Stomach (tissue), 9 donors: ENCODE data around the gene DZANK1. TPM values are rescaled to one million over a fixed set of nuclear protein-coding genes. Genes with fewer than 3 reads are reported as not detected.

ENCODE experiments used
- DNase-seq, 2 donors: peaks; one replicate each; pipeline versions ENCODE4 v3.0.0 to v3.0.0-alpha.2; 2013 to 2019
- H3K27ac ChIP-seq, 5 donors: fragments of 200-600 bp in 4 of 5; sonication (generic) in 4 of 5; one replicate each; pipeline ENCODE4 v1.5.1; 2013 to 2019; ENCODE audit warnings: mild to moderate bottlenecking in 1 of 5, moderate library complexity in 1 of 5
- H3K27me3 ChIP-seq, 3 donors: fragments of 200-600 bp; sonication (generic); one replicate each; pipeline ENCODE4 v1.5.1; 2017 to 2019; ENCODE audit warnings: mixed run types in 1 of 3
- H3K36me3 ChIP-seq, 4 donors: fragments of 200-600 bp; sonication (generic); 1 replicate in 3 of 4; 2 replicates in 1 of 4; pipeline ENCODE4 v1.5.1; 2016 to 2019
- H3K4me1 ChIP-seq, 4 donors: fragments of 200-600 bp; sonication (generic); one replicate each; pipeline ENCODE4 v1.5.1; 2016 to 2019
- H3K4me3 ChIP-seq, 4 donors: fragments of 200-600 bp; sonication (generic) in 3 of 4; one replicate each; pipeline ENCODE4 v1.5.1; 2016 to 2019; ENCODE audit warnings: mild to moderate bottlenecking in 1 of 4
- H3K9me3 ChIP-seq, 4 donors: fragments of 200-600 bp; sonication (generic); one replicate each; pipeline ENCODE4 v1.5.1; 2016 to 2019
- EP300 ChIP-seq: sonication (generic); formaldehyde crosslinking; IDR thresholded peaks from one replicate; pipeline ENCODE4 v1.6.1; 2017; ENCODE audit warnings: antibody characterized with exemption
- POLR2A ChIP-seq, 4 donors: fragments of 450-650 bp; IDR thresholded peaks; one replicate each; pipeline ENCODE4 v1.6.1; 2016; ENCODE audit warnings: antibody characterized with exemption in 4 of 4, control low read depth in 2 of 4, mild to moderate bottlenecking in 1 of 4, moderate library complexity in 1 of 4
- POLR2AphosphoS5 ChIP-seq, 3 donors: sonication (generic); formaldehyde crosslinking; IDR thresholded peaks; one replicate each; pipeline ENCODE4 v1.6.1; 2016; ENCODE audit warnings: antibody characterized with exemption in 3 of 3
- WGBS, 5 donors: extraction: QIAGEN DNeasy Blood & Tissue Kit in 3 of 5; methylation state at CpG; one replicate each; pipeline versions ENCODE4 v1.1.5 to v1.1.7; 2013 to 2018; 5-methylcytosine and 5-hydroxymethylcytosine counted together
- intact Hi-C: fragments of 100-400 bp; cut with DNase I; formaldehyde crosslinking; loops from one replicate; pipeline ENCODE4 v1.15.1; 2023; ENCODE audit warnings: low total_unique reads
- polyA plus RNA-seq, 3 donors: library from polyadenylated mRNA; stranded (reverse); fragments of 200-250 nt; gene quantifications; one replicate each; pipeline ENCODE4 v1.2.3, GENCODE V29; 2013
- total RNA-seq, 5 donors: library from RNA; depleted of rRNA; stranded (reverse); fragments of >200 nt; gene quantifications; one replicate each; pipeline versions ENCODE4 v1.1.0 to v1.2.3, GENCODE V29; 2014 to 2016
- TF ChIP-seq, protein P1 (sequence below), 7 experiments: fragments of 450-650 bp in 4 of 7; fragments of 200-600 bp in 3 of 7; sonication (generic) in 3 of 7; IDR thresholded peaks; one replicate each; pipeline ENCODE4 v1.5.1; 2016 to 2019; ENCODE audit warnings: antibody characterized with exemption in 7 of 7, control low read depth in 2 of 7, mild to moderate bottlenecking in 1 of 7
- donor health status: healthy with polysubstance abuse.
- donor health status: Bipolar disorder and iron deficiency.
- donor health status: healthy.

The DZANK1 gene
- total and polyA plus RNA-seq, 8 donors: 0.61 to 24.6 (median 2.2) TPM; not detected in 1

DNA sequence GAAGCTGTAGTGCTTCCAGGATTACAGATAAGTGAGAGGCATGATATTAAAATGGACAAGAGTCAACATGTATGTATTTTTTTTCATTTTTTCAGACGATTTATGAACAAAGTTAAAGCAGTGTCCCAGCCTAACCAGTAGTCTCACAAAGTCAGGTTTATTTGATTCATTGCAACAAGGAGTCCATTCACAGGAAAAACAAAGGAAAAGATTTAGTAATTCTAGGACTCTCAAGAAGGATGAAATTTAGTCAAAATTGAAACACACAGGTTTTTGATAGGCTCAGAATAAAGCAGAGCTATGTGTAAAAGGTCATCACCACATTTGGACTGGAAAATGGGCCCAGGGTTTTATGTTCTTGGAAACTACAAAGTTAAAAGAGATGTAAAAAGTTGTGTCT, 94.5 kb downstream of the DZANK1 start:
- no peak for TF ChIP-seq EP300
- no peak for TF ChIP-seq POLR2AphosphoS5 (IDR thresholded peaks at IDR 0.05)
- TF ChIP-seq, protein P1, sequence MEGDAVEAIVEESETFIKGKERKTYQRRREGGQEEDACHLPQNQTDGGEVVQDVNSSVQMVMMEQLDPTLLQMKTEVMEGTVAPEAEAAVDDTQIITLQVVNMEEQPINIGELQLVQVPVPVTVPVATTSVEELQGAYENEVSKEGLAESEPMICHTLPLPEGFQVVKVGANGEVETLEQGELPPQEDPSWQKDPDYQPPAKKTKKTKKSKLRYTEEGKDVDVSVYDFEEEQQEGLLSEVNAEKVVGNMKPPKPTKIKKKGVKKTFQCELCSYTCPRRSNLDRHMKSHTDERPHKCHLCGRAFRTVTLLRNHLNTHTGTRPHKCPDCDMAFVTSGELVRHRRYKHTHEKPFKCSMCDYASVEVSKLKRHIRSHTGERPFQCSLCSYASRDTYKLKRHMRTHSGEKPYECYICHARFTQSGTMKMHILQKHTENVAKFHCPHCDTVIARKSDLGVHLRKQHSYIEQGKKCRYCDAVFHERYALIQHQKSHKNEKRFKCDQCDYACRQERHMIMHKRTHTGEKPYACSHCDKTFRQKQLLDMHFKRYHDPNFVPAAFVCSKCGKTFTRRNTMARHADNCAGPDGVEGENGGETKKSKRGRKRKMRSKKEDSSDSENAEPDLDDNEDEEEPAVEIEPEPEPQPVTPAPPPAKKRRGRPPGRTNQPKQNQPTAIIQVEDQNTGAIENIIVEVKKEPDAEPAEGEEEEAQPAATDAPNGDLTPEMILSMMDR (IDR thresholded peaks at IDR 0.05): no peak
- no peak for TF ChIP-seq POLR2A (IDR thresholded peaks at IDR 0.05)
- Histone ChIP-seq H3K36me3 (no peaks in the 10 kb centered on the region), H3K27ac (no peak overlapping the region), H3K4me3 (no peak overlapping the region), H3K4me1 (no peaks in the 10 kb centered on the region), H3K27me3 (no peaks in the 10 kb centered on the region), H3K9me3 (peaks cover 0 to 3% (median 0%) of the 10 kb centered on the region in 4 donors)
- intact Hi-C loops: no loop called here
- DNase-seq: no peak
- 54 to 68% (median 56%) methylated on average over 1 of the region's 1 CpG for WGBS, 5 donors

DNA sequence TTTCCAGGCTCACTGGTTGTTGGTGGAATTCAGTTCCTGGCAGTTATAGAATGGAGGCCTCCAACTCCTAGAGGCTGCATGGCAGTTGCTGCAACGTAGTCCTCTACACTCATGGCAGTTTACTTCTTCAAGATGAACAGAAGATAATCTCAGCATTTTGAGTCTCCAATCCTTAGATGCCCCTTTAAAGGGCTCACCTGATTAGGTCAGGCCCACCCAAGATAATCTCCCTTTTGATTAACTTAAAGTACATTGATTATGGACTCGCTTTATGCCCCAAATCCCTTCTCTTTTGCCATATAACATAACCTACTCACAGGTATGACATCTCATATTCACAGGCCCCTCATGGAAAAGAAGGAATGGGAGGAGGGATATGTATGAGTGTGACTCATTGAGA, 102.1 kb downstream of the DZANK1 start:
- TF ChIP-seq POLR2AphosphoS5 (IDR thresholded peaks at IDR 0.05): no peak
- no peak for TF ChIP-seq POLR2A (IDR thresholded peaks at IDR 0.05)
- TF ChIP-seq, protein P1 (IDR thresholded peaks at IDR 0.05): no peak
- TF ChIP-seq EP300: no peak
- no peak overlapping the region for H3K4me3 ChIP-seq
- no peaks in the 10 kb centered on the region for H3K9me3 ChIP-seq
- intact Hi-C loops: no loop called here
- 69 to 86% (median 74%) methylated on average over 2 of the region's 2 CpGs for WGBS, 5 donors
- H3K36me3 ChIP-seq: no peaks in the 10 kb centered on the region
- no peak overlapping the region for H3K27ac ChIP-seq
- DNase-seq: no peak
- H3K4me1 ChIP-seq: no peaks in the 10 kb centered on the region
- no peaks in the 10 kb centered on the region for H3K27me3 ChIP-seq

DNA sequence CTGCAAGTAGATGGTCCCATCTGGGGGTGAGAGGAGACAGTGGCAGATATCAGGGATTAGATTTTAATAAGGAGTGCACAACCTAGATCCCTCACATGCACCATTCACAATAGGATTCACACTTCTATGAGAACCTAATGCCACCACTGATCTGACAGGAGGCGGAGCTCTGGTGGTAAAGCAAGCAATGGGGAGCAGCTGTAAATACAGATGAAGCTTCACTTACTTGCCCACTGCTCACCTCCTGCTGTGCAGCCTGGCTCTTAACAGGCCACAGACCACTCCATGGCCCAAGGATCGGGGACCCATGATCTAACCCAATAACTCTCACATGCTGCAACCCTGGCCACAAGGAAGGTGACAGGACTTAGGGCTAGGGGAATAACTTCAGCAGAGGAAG, 103.1 kb downstream of the DZANK1 start:
- no peaks in the 10 kb centered on the region for H3K36me3 ChIP-seq
- no peak overlapping the region for H3K4me3 ChIP-seq
- no peak for TF ChIP-seq EP300
- TF ChIP-seq POLR2A (IDR thresholded peaks at IDR 0.05): no peak
- H3K27ac ChIP-seq: no peak overlapping the region
- WGBS, 5 donors: 79 to 94% (median 83%) methylated on average over 1 to 2 of the region's 2 CpGs
- no peaks in the 10 kb centered on the region for H3K27me3 ChIP-seq
- intact Hi-C loops: no loop called here
- no peak for DNase-seq
- H3K9me3 ChIP-seq: no peaks in the 10 kb centered on the region
- no peaks in the 10 kb centered on the region for H3K4me1 ChIP-seq

DNA sequence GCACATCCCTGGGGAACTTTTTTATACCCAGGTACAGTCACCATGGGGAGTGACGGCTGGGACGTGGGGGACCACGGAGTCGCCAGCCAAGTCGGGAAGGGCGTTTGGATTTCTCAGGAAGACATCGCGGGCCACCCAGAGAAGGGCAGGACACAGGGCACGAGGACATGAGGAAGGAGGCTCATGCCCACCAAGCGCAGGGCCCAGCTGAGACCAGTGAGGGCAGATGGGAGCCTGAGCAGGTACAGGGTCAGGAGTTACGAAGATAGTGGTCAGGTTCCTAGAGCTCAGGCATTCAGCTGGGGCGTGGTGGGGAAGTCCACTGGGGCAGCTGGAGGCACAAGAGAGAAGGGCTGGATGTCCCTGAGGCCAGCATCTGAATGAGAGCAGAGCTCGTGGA, 103.9 kb downstream of the DZANK1 start:
- Histone ChIP-seq H3K9me3 (no peaks in the 10 kb centered on the region), H3K4me3 (no peak overlapping the region), H3K27ac (no peak overlapping the region), H3K4me1 (no peaks in the 10 kb centered on the region), H3K27me3 (no peaks in the 10 kb centered on the region), H3K36me3 (no peaks in the 10 kb centered on the region)
- no peak for DNase-seq
- intact Hi-C loops: no loop called here
- WGBS, 5 donors: 85 to 92% (median 90%) methylated on average over 13 of the region's 13 CpGs
- TF ChIP-seq EP300 (no peak), POLR2AphosphoS5 (IDR thresholded peaks at IDR 0.05) (no peak), POLR2A (IDR thresholded peaks at IDR 0.05) (no peak)
- TF ChIP-seq, protein P1 (IDR thresholded peaks at IDR 0.05): no peak

DNA sequence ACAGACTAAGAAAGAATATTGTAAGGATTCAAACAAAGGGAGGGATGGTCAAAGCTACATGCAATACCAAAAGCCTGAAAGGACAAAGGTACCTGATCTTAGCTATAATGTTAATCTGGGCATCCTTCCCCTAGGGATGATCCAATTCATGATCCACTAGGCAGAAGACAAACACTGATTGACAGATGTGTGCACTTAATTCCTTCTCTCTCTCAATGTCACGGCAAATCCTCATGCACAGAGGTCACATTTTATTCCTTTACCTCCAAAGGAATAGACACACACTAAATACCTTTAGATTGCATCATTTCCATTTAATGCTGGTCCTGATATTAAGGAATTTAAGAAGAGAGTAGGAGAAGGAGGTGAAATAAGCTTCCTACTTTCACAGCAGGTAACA, 105.2 kb downstream of the DZANK1 start:
- WGBS, 5 donors: 76 to 96% (median 88%) methylated on average over 1 of the region's 1 CpG

More for the DNA sequence above, 105.2 kb downstream of the DZANK1 start:
- no peak for DNase-seq
- Histone ChIP-seq H3K9me3 (no peaks in the 10 kb centered on the region), H3K27ac (no peak overlapping the region), H3K27me3 (no peaks in the 10 kb centered on the region), H3K4me3 (no peak overlapping the region), H3K36me3 (no peaks in the 10 kb centered on the region), H3K4me1 (no peaks in the 10 kb centered on the region)
- TF ChIP-seq, protein P1 (IDR thresholded peaks at IDR 0.05): no peak
- no peak for TF ChIP-seq POLR2AphosphoS5 (IDR thresholded peaks at IDR 0.05)
- TF ChIP-seq POLR2A (IDR thresholded peaks at IDR 0.05): no peak
- TF ChIP-seq EP300: no peak
- intact Hi-C loops: no loop called here
